HG03039 (cell line): Measurements from ENCODE around the gene C10orf71.

Experiments
- ATAC-seq: cut with Tn5 transposase; IDR thresholded peaks from one replicate; pipeline ENCODE4 v1.9.1; 2021; ENCODE audit warnings: mild to moderate bottlenecking, moderate library complexity; ENCODE audit not compliant: unreplicated experiment

Gene C10orf71

GRCh38 chr10:49298983-49299815 lies at the start of gene C10orf71:
TSS of gene C10orf71 (plus strand) at chr10:49299170. CDS start at chr10:49322546, 23,376 bp downstream.
- no peak for ATAC-seq

- no peak for ATAC-seq
These were observed 46.5 kb upstream of the C10orf71 start for GRCh38 chr10:49252313-49253034.

- ATAC-seq: no peak
These were observed 45.5 kb upstream of the C10orf71 start for GRCh38 chr10:49253340-49253906.

GRCh38 chr10:49254150-49254549 lies 44.8 kb upstream of the C10orf71 start:
- no peak for ATAC-seq

GRCh38 chr10:49254556-49255318 lies 44.2 kb upstream of the C10orf71 start:
- no peak for ATAC-seq

- ATAC-seq: no peak
These were observed 43.1 kb upstream of the C10orf71 start for GRCh38 chr10:49255883-49256282.

GRCh38 chr10:49257154-49257553 lies 41.8 kb upstream of the C10orf71 start:
- ATAC-seq: no peak

GRCh38 chr10:49257626-49258349 lies 41.2 kb upstream of the C10orf71 start:
- no peak for ATAC-seq

- ATAC-seq: no peak
These were observed 40.7 kb upstream of the C10orf71 start for GRCh38 chr10:49258350-49258683.

- no peak for ATAC-seq
These were observed 38.2 kb upstream of the C10orf71 start for GRCh38 chr10:49260644-49261296.

- ATAC-seq: no peak
These were observed 35.4 kb upstream of the C10orf71 start for GRCh38 chr10:49263591-49263990.

GRCh38 chr10:49264177-49264677 lies 34.7 kb upstream of the C10orf71 start:
- ATAC-seq: no peak

- ATAC-seq: no peak
These were observed 33.1 kb upstream of the C10orf71 start for GRCh38 chr10:49265885-49266284.

GRCh38 chr10:49268185-49268584 lies 30.8 kb upstream of the C10orf71 start:
- no peak for ATAC-seq

- ATAC-seq: no peak
These were observed 29.4 kb upstream of the C10orf71 start for GRCh38 chr10:49269523-49269922.

- ATAC-seq: no peak
These were observed 28.4 kb upstream of the C10orf71 start for GRCh38 chr10:49270565-49270964.

GRCh38 chr10:49271346-49271745 lies 27.6 kb upstream of the C10orf71 start:
- no peak for ATAC-seq

GRCh38 chr10:49272251-49273081 lies 26.5 kb upstream of the C10orf71 start:
- no peak for ATAC-seq

- no peak for ATAC-seq
These were observed 25.9 kb upstream of the C10orf71 start for GRCh38 chr10:49273082-49273465.
